Thoracic aorta (tissue), 2 donors: ENCODE results near the gene TUB. TPM values are rescaled to one million over a fixed set of nuclear protein-coding genes. Genes with fewer than 3 reads are reported as not detected.

Experiments
- ATAC-seq: fragments of 150-250 bp; one replicate; pipeline ENCODE4 v1.8.0; 2017; ENCODE audit warnings: low read depth; ENCODE audit not compliant: insufficient number of reproducible peaks, low FRiP score
- DNase-seq: peaks from one replicate; pipeline ENCODE4 v3.0.0-alpha.2; 2020; ENCODE audit warnings: low spot score
- H3K27ac ChIP-seq, 2 donors: fragments of 200-600 bp; sonication (generic); 1 replicate in 1 of 2; 2 replicates in 1 of 2; pipeline ENCODE4 v1.5.1; 2016; ENCODE audit warnings: mild to moderate bottlenecking in 2 of 2, moderate library complexity in 2 of 2
- H3K27me3 ChIP-seq: fragments of 200-600 bp; sonication (generic); replicated peaks from 2 replicates; pipeline ENCODE4 v1.6.0; 2016; ENCODE audit warnings: mild to moderate bottlenecking; ENCODE audit not compliant: insufficient read depth
- H3K36me3 ChIP-seq: fragments of 200-600 bp; sonication (generic); one replicate; pipeline ENCODE4 v1.5.1; 2016
- H3K4me1 ChIP-seq, 2 donors: fragments of 200-600 bp; sonication (generic); 1 replicate in 1 of 2; 2 replicates in 1 of 2; pipeline versions ENCODE4 v1.5.1 to v1.6.0; 2016; ENCODE audit warnings: low read depth in 2 of 2, mild to moderate bottlenecking in 1 of 2; ENCODE audit not compliant: control insufficient read depth in 1 of 2
- H3K4me3 ChIP-seq: fragments of 200-600 bp; sonication (generic); 2 replicates; pipeline ENCODE4 v1.5.1; 2016; ENCODE audit warnings: mild to moderate bottlenecking
- H3K9me3 ChIP-seq: fragments of 200-600 bp; sonication (generic); 2 replicates; pipeline ENCODE4 v1.5.1; 2016
- CTCF ChIP-seq: fragments of 200-600 bp; sonication (generic); IDR thresholded peaks from one replicate; pipeline ENCODE4 v1.5.1; 2019; ENCODE audit warnings: antibody characterized with exemption
- total RNA-seq, 2 donors: library from RNA; depleted of rRNA; stranded (reverse); fragments of >200 nt; gene quantifications; one replicate each; pipeline versions ENCODE4 v1.1.0 to v1.2.3, GENCODE V29; 2016

Gene TUB
- total RNA-seq, 2 donors from 2014 or later, result 6.9 to 8.9 TPM

- Histone ChIP-seq H3K36me3 (peaks cover 16% of the 10 kb centered on the region), H3K4me1 (no peaks in the 10 kb centered on the region), H3K4me3 (no peak overlapping the region), H3K27ac (no peak overlapping the region), H3K9me3 (no peaks in the 10 kb centered on the region), H3K27me3 (no peaks in the 10 kb centered on the region)
- no peak for TF ChIP-seq CTCF
- ATAC-seq, result no peak
- no peak for DNase-seq
Measured at GRCh38 chr11:8106679-8107078, 25.7 kb downstream of the TUB start.

GRCh38 chr11:8107642-8108041, 26.6 kb downstream of the TUB start:
- Histone ChIP-seq H3K9me3 (no peaks in the 10 kb centered on the region), H3K36me3 (peaks cover 11% of the 10 kb centered on the region), H3K27ac (no peak overlapping the region), H3K27me3 (no peaks in the 10 kb centered on the region), H3K4me3 (no peak overlapping the region), H3K4me1 (no peaks in the 10 kb centered on the region)
- DNase-seq (no peak), ATAC-seq (no peak)
- TF ChIP-seq CTCF, result no peak

GRCh38 chr11:8108421-8108820, 27.4 kb downstream of the TUB start:
- Histone ChIP-seq H3K9me3 (no peaks in the 10 kb centered on the region), H3K27me3 (no peaks in the 10 kb centered on the region), H3K36me3 (peaks cover 9% of the 10 kb centered on the region), H3K27ac (no peak overlapping the region), H3K4me1 (no peaks in the 10 kb centered on the region), H3K4me3 (no peak overlapping the region)
- ATAC-seq (no peak), DNase-seq (no peak)
- TF ChIP-seq CTCF, result no peak

GRCh38 chr11:8109675-8110074, 28.7 kb downstream of the TUB start:
- DNase-seq (no peak), ATAC-seq (no peak)
- H3K36me3 ChIP-seq, result peaks cover 4% of the 10 kb centered on the region

GRCh38 chr11:8110396-8110795, 29.4 kb downstream of the TUB start:
- peaks cover 4% of the 10 kb centered on the region for H3K9me3 ChIP-seq
- peaks cover 4% of the 10 kb centered on the region for H3K36me3 ChIP-seq
- DNase-seq, result no peak
- no peaks in the 10 kb centered on the region for H3K4me1 ChIP-seq
- H3K27me3 ChIP-seq, result no peaks in the 10 kb centered on the region
- no peak for TF ChIP-seq CTCF
- H3K27ac ChIP-seq, result no peak overlapping the region
- ATAC-seq, result no peak
- H3K4me3 ChIP-seq, result no peak overlapping the region

More at GRCh38 chr11:8109675-8110074, 28.7 kb downstream of the TUB start:
- no peaks in the 10 kb centered on the region for H3K4me1 ChIP-seq
- no peak overlapping the region for H3K4me3 ChIP-seq
- no peak overlapping the region for H3K27ac ChIP-seq
- H3K27me3 ChIP-seq, result no peaks in the 10 kb centered on the region
- no peak for TF ChIP-seq CTCF
- H3K9me3 ChIP-seq, result peaks cover 1% of the 10 kb centered on the region
